T-cell (primary cell): ENCODE data around the gene ATP2A3. TPM values are rescaled to one million over a fixed set of nuclear protein-coding genes. Genes with fewer than 3 reads are reported as not detected.

Source experiments
- ATAC-seq, 4 experiments: fragments of 200-7000 bp in 3 of 4; fragments of 150-1000 bp in 1 of 4; cut with Tn5 transposase; replicated peaks in 1 of 4; 1 replicate in 3 of 4; 2 replicates in 1 of 4; pipeline ENCODE4 v1.10.0; 2021; ENCODE audit warnings: moderate library complexity in 3 of 4, mild to moderate bottlenecking in 2 of 4, moderate number of reproducible peaks in 1 of 4
- CTCF ChIA-PET, 2 donors: fragments of 300-600 bp; sonication (Branson Sonifier 250); formaldehyde crosslinking; loops; one replicate each; lab custom pipeline; 2022; ENCODE audit warnings: antibody characterized with exemption in 2 of 2; lab: Charles Lee
- POLR2A ChIA-PET, 2 donors: fragments of 300-600 bp; sonication (Branson Sonifier 250); formaldehyde crosslinking; loops; one replicate each; lab custom pipeline; 2022; ENCODE audit warnings: antibody characterized with exemption in 2 of 2; lab: Charles Lee
- DNase-seq, 35 experiments: peaks; one replicate each; pipeline versions ENCODE4 v3.0.0 to v3.0.0-alpha.2; 2013 to 2023
- H3K27ac ChIP-seq: one replicate; pipeline ENCODE4 v1.5.1; 2013; ENCODE audit warnings: low read length
- H3K27me3 ChIP-seq, 2 experiments: replicated peaks in 1 of 2; 1 replicate in 1 of 2; 2 replicates in 1 of 2; pipeline versions ENCODE4 v1.6.1 to v1.7.0; 2013; ENCODE audit warnings: low read length in 1 of 2, mixed read lengths in 1 of 2; ENCODE audit not compliant: control insufficient read depth in 2 of 2, insufficient read depth in 2 of 2; ENCODE audit errors: extremely low read depth in 1 of 2
- H3K36me3 ChIP-seq, 2 donors: 1 replicate in 1 of 2; 2 replicates in 1 of 2; pipeline versions ENCODE4 v1.6.1 to v1.7.0; 2013; ENCODE audit warnings: low read length in 1 of 2; ENCODE audit not compliant: control insufficient read depth in 2 of 2, insufficient read depth in 1 of 2; ENCODE audit errors: extremely low read depth in 1 of 2
- H3K4me1 ChIP-seq, 2 experiments: 1 replicate in 1 of 2; 2 replicates in 1 of 2; pipeline versions ENCODE4 v1.6.1 to v1.7.0; 2013; ENCODE audit warnings: low read length in 2 of 2, mixed read lengths in 1 of 2; ENCODE audit not compliant: insufficient read depth in 2 of 2, control insufficient read depth in 1 of 2; ENCODE audit errors: extremely low read depth in 1 of 2
- H3K4me3 ChIP-seq, 2 donors: 1 replicate in 1 of 2; 2 replicates in 1 of 2; pipeline versions ENCODE4 v1.5.1 to v1.7.0; 2013; ENCODE audit warnings: mild to moderate bottlenecking in 2 of 2, low read length in 1 of 2, moderate library complexity in 1 of 2; ENCODE audit not compliant: control insufficient read depth in 1 of 2; ENCODE audit errors: extremely low read depth in 1 of 2
- H3K9me3 ChIP-seq: 2 replicates; pipeline ENCODE4 v1.7.0; 2013
- H3K27ac Mint-ChIP-seq, 2 donors: one replicate each; pipeline ENCODE4 v1.8.0; 2020 to 2021; ENCODE audit warnings: mild to moderate bottlenecking in 2 of 2, mixed read lengths in 2 of 2
- H3K27me3 Mint-ChIP-seq, 2 donors: one replicate each; pipeline ENCODE4 v1.8.0; 2021 to 2022; ENCODE audit warnings: mixed read lengths in 2 of 2
- H3K36me3 Mint-ChIP-seq: one replicate; pipeline ENCODE4 v1.8.0; 2021; ENCODE audit warnings: mixed read lengths
- H3K4me1 Mint-ChIP-seq, 3 donors: one replicate each; pipeline ENCODE4 v1.8.0; 2020 to 2022; ENCODE audit warnings: mixed read lengths in 3 of 3, mild to moderate bottlenecking in 1 of 3
- H3K4me3 Mint-ChIP-seq, 3 donors: one replicate each; pipeline ENCODE4 v1.8.0; 2020 to 2022; ENCODE audit warnings: mild to moderate bottlenecking in 3 of 3, mixed read lengths in 3 of 3, moderate library complexity in 3 of 3
- H3K9me3 Mint-ChIP-seq, 3 donors: one replicate each; pipeline ENCODE4 v1.8.0; 2020 to 2022; ENCODE audit warnings: mixed read lengths in 3 of 3
- WGBS: methylation state at CpG from one replicate; pipeline ENCODE4 v1.1.5; 2013; ENCODE audit warnings: missing lambda C conversion rate; ENCODE audit not compliant: insufficient coverage; 5-methylcytosine and 5-hydroxymethylcytosine counted together
- total RNA-seq, 35 experiments: library from RNA in 6 of 35; stranded (reverse) in 6 of 35; fragments of 120-200 nt in 1 of 35; gene quantifications; one replicate each; pipeline versions ENCODE4 v1.2.1 to v1.2.4 and lab custom pipeline; 2013 to 2026

ATP2A3 gene
- total RNA-seq, 5 donors from 2014 or later (not counting 1 experiment from before 2014, with no cell fraction given) = 228 to 303 (median 248) TPM

DNA sequence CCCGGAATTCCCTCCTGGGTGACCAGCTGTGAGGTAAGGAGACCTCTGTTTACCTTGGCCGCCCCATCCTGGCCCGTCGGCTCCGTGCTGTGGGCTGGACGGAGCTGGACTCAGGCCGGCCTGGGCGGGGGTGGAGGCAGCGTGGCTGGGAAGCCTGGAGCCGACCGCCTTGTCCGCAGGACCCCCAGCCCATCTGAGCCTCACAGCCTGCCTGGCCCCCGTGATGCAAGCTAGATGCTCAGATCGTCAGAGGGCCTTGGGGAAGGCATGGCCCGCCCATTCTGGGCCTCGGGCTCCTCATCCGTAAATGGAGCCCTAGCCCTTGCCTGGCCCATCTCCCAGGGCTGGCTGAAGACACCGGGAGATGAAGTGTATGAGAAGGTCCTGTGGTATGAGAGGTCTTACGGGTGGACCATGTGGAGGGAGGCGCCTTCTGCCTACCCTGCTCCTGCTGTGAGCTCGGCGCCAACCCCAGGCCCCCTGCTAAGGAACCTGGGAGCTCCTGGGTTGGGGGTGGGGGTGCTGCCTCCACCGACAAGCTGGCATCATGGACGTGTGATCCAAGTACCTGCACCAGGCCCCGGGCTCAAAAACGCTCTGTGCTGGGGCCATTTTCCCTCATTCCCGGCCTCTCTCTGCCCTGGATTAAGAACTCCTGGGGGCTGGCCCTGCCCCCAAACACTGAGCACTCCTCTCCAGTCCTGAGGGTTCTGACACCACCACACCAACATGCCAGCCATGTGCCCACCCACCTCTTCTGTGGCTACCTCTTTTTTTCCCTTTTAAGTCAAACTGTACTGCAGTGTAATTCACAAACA, 42.5 kb downstream of the ATP2A3 start:
- DNase-seq = no peak

DNA sequence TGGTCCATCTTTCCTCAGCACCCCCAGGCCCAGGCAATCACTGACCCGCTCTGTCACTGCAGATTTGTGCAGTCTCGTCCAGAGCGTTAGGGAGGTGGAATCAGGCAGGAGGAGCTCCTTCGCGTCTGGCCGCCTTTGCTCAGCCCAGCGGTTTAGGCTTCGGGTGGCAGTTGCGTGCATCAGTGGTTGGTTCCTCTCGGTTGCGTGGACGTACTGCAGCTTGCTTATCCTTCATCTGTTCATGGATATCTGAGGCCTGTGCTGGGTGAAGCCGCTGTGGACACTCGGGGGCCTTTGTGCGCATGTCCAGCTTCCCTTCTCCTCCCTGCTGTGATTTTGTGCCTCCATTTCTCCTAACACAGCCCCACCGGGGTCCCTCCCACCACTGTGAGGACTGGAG, 43.2 kb downstream of the ATP2A3 start:
- Mint-ChIP-seq H3K27ac (no peak overlapping the region), H3K36me3 (peaks cover 7% of the 10 kb centered on the region), H3K27me3 (no peaks in the 10 kb centered on the region), H3K4me3 (no peak overlapping the region), H3K4me1 (peaks cover 9 to 24% (median 17%) of the 10 kb centered on the region in 3 donors), H3K9me3 (no peaks in the 10 kb centered on the region)
- 92% methylated on average over 6 of the region's 16 CpGs for WGBS
- Histone ChIP-seq H3K4me1 (peaks cover 15 to 18% of the 10 kb centered on the region in 2 experiments), H3K36me3 (peaks cover 11 to 20% of the 10 kb centered on the region in 2 donors), H3K4me3 (no peak overlapping the region), H3K27me3 (no peaks in the 10 kb centered on the region), H3K27ac (no peak overlapping the region), H3K9me3 (no peaks in the 10 kb centered on the region)
- ChIA-PET CTCF (no interaction called here), POLR2A (interaction anchor here in 1 of 2 donors (0.6 kb wide), 1 partner anchor 10 kb away, joined by 3 read pairs; no protein-coding TSS in a partner anchor)
- ATAC-seq (no peak), DNase-seq (no peak)

More for the DNA sequence above, 42.5 kb downstream of the ATP2A3 start:
- peaks cover 5 to 16% (median 10%) of the 10 kb centered on the region in 3 donors for H3K4me1 Mint-ChIP-seq
- ATAC-seq = peak in 1 of 4 experiments; percentile 18
- Histone ChIP-seq H3K36me3 (peaks cover 12 to 23% of the 10 kb centered on the region in 2 donors), H3K27me3 (no peaks in the 10 kb centered on the region), H3K27ac (no peak overlapping the region), H3K4me1 (peaks cover 10 to 11% of the 10 kb centered on the region in 2 experiments), H3K9me3 (no peaks in the 10 kb centered on the region), H3K4me3 (no peak overlapping the region)
- POLR2A ChIA-PET = interaction anchor here in 1 of 2 donors (0.6 kb wide), 1 partner anchor 10 kb away, joined by 3 read pairs; no protein-coding TSS in a partner anchor
- peak overlapping the region in 1 of 2 donors; percentile 14 for H3K27ac Mint-ChIP-seq
- H3K36me3 Mint-ChIP-seq = peaks cover 9% of the 10 kb centered on the region
- no peak overlapping the region for H3K4me3 Mint-ChIP-seq
- no peaks in the 10 kb centered on the region for H3K9me3 Mint-ChIP-seq
- no peaks in the 10 kb centered on the region for H3K27me3 Mint-ChIP-seq
- 89% methylated on average over 20 of the region's 27 CpGs for WGBS
- CTCF ChIA-PET = no interaction called here

DNA sequence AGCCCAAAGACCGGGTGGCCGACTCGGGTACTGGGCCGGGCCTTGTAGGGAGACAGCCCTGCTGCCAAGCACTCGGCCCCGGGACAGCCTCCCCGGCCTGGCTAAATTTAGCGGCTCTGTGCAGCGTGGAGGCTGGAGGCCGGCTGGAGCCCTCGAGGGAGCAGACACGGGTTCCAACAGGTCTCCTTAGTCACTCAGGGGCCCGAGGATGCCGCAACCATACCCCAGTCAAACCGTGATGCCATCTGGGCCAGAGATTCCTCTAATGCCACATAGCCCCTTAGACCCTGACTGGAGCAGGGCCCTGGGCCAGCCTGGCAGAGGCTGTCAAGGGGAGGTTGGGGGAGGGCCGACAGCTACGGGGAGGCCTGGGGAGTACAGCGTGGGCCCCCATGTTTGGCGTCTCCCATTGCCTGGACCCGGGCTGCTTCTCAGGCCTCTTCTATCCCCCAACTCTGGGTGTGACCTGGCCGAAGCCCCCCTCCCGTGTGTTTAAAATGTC, 45.1 kb downstream of the ATP2A3 start:
- no peak for DNase-seq
- no peak for ATAC-seq
- Mint-ChIP-seq H3K4me1 (peaks cover 18 to 39% (median 30%) of the 10 kb centered on the region in 3 donors), H3K36me3 (no peaks in the 10 kb centered on the region), H3K27me3 (no peaks in the 10 kb centered on the region), H3K4me3 (no peak overlapping the region), H3K27ac (no peak overlapping the region), H3K9me3 (no peaks in the 10 kb centered on the region)
- WGBS = 95% methylated on average over 10 of the region's 22 CpGs
- Histone ChIP-seq H3K4me1 (peaks cover 18 to 36% of the 10 kb centered on the region in 2 experiments), H3K4me3 (no peak overlapping the region), H3K36me3 (peaks cover 0 to 7% of the 10 kb centered on the region in 2 donors), H3K9me3 (no peaks in the 10 kb centered on the region), H3K27me3 (no peaks in the 10 kb centered on the region), H3K27ac (no peak overlapping the region)
- ChIA-PET POLR2A (no interaction called here), CTCF (no interaction called here)

DNA sequence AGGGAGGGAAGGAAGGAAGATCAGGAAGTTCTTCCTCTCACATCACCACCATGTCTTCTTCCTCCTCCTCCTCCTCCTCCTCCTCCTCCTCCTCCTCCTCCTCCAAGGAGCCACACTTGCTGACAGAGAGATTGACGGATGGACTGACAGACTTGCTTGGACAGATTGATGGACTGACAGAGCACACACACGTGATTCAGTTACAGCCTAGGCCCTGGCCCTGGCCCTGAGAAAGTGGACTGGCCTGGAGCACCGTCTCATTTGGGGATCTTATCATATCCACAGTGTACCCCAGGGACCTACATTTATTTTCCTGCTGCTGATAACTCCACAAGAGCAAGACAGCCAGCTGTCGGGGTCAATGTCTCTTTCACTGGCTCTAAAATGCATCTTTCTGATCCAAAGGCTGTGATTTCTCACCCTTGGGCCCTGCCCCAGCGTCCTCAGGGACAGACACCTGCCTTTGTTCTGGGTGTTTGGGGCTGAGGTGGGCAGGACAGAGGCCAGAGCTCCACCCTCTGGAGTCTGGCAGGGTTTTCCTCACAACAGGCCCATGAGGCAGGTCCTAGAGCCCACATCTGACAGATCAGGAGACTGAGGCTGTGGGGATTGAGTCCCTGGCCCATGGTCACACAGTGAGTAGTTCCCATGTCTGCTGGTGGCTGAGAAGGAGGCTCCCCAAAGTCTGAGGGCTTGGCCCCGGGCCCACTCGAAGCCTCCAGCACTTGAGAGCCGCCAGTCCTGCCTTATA, 45.7 kb downstream of the ATP2A3 start:
- ChIA-PET POLR2A (no interaction called here), CTCF (no interaction called here)
- no peak overlapping the region for H3K4me3 Mint-ChIP-seq
- H3K36me3 Mint-ChIP-seq = no peaks in the 10 kb centered on the region
- peaks cover 24 to 45% (median 36%) of the 10 kb centered on the region in 3 donors for H3K4me1 Mint-ChIP-seq
- no peak overlapping the region for H3K27ac ChIP-seq
- peaks cover 0 to under 1% of the 10 kb centered on the region in 2 experiments for H3K27me3 ChIP-seq
- H3K9me3 ChIP-seq = no peaks in the 10 kb centered on the region
- H3K4me1 ChIP-seq = peaks cover 18 to 42% of the 10 kb centered on the region in 2 experiments
- DNase-seq = no peak
- 74% methylated on average over 7 of the region's 8 CpGs for WGBS
- no peak overlapping the region for H3K4me3 ChIP-seq
- H3K27ac Mint-ChIP-seq = peak overlapping the region in 1 of 2 donors; percentile 5
- no peak for ATAC-seq
- H3K9me3 Mint-ChIP-seq = no peaks in the 10 kb centered on the region
- H3K27me3 Mint-ChIP-seq = no peaks in the 10 kb centered on the region
- H3K36me3 ChIP-seq = peaks cover 0 to 1% of the 10 kb centered on the region in 2 donors

DNA sequence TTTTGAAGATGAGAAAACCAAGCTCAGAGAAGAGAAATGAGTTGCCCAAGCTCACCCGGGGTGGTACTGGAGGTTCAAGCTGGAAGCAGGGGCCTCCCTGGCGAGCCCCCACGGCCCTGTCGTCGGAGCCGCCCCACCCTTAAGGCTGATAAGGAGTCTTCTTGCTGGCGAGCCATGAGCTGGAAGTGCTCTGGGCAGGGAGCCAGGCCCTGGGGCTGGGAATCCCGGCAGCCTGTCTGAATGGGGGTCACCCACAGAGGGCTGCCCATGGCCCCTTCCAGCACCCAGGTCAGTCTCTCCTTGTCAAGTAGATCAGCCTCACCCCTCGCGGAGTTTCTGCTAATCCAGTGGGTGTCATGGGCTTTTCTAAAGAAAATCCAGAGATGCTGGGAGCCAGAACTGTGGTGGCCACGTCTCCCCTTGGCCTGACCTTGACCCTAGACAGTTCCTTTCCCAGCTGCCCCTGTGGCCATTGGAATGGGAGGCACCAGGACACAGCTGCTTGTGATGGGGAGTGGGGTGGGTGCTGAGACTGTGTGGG, 46.8 kb downstream of the ATP2A3 start:
- H3K27ac Mint-ChIP-seq = no peak overlapping the region
- peaks cover 26 to 45% (median 37%) of the 10 kb centered on the region in 3 donors for H3K4me1 Mint-ChIP-seq
- Histone ChIP-seq H3K4me1 (peaks cover 18 to 45% of the 10 kb centered on the region in 2 experiments), H3K27ac (no peak overlapping the region), H3K4me3 (no peak overlapping the region), H3K27me3 (peaks cover 0 to 4% of the 10 kb centered on the region in 2 experiments), H3K9me3 (no peaks in the 10 kb centered on the region), H3K36me3 (no peaks in the 10 kb centered on the region)
- POLR2A ChIA-PET = interaction anchor here in 1 of 2 donors (0.6 kb wide), 1 partner anchor 11 kb away, joined by 3 read pairs; no protein-coding TSS in a partner anchor
- DNase-seq = no peak
- WGBS = 63% methylated on average over 11 of the region's 11 CpGs
- H3K27me3 Mint-ChIP-seq = no peaks in the 10 kb centered on the region
- no peak for ATAC-seq
- no peaks in the 10 kb centered on the region for H3K36me3 Mint-ChIP-seq
- peak overlapping the region in 1 of 3 donors; percentile 71 for H3K4me3 Mint-ChIP-seq
- H3K9me3 Mint-ChIP-seq = no peaks in the 10 kb centered on the region
- CTCF ChIA-PET = interaction anchor here in 1 of 2 donors (0.6 to 1.5 kb wide), 2 partner anchors 48 to 54 kb away, joined by 3 to 6 read pairs; no protein-coding TSS in a partner anchor
